Measurements from ENCODE around the gene SH2D6.

SH2D6 gene

DNA sequence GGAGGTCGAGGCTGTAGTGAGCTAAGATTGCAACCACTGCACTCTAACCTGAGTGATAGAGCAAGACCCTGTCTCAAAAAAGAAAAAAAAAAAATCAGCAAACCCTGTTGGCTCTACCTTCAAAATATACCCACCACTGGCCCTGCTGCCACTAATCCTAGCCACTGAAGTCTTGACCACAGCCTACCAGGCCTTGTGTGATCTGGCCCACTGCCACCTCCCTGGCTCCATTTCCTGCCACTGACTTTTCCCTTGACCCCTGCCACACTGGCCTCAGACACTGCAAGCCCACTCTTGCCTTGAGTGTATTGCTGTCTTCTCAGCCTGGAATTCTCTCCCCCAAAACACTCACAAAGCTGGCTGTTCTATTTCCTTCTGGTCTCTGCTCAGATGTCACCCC, 33.7 kb downstream of the SH2D6 start:
- H4K8ac ChIP-seq (ENCODE audit: low read depth, low read length), result no peak overlapping the region

DNA sequence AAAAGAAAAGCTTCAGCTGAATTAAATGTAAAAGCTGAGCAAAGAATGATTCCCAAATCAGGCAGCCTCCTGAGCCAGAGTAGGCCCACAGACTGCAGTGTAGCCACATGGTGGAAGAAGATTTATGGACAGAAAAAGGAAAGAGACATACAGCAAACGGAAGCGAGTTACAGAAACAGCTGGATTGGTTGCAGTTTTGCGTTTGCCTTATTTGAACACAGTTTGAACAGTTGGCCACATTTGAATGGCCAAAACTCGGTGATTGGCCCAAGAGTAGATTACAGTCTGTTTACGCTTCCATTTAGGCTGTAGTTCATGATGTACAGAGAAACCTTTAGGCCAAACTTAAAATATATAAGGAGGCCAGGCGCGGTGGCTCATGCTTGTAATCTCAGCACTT, 35.1 kb downstream of the SH2D6 start:
- Histone ChIP-seq H3K79me2 (ENCODE audit: control insufficient read depth, insufficient read depth, low read length, poor library complexity) (no peaks in the 10 kb centered on the region), H2BK120ac (ENCODE audit: insufficient read depth, low read length, poor library complexity) (no peak overlapping the region), H3K4me2 (ENCODE audit: low read length) (no peak overlapping the region), H3K9me3 (ENCODE audit: insufficient read depth, low read depth, low read length) (no peaks in the 10 kb centered on the region), H3K79me1 (ENCODE audit: low read length) (no peaks in the 10 kb centered on the region), H3K27ac (ENCODE audit: low read depth, low read length) (no peak overlapping the region), H3K4ac (ENCODE audit: low read depth, low read length) (no peak overlapping the region), H4K91ac (ENCODE audit: low read depth, low read length) (no peak overlapping the region), H2BK5ac (ENCODE audit: low read depth, low read length, poor library complexity) (no peak overlapping the region), H2AK5ac (ENCODE audit: low read length) (no peak overlapping the region), H3K14ac (ENCODE audit: low read length) (no peak overlapping the region), H4K12ac (ENCODE audit: low read depth, low read length) (no peak overlapping the region), H2AFZ (ENCODE audit: insufficient read depth, low read length, poor library complexity) (no peak overlapping the region), H3K18ac (ENCODE audit: low read length) (no peak overlapping the region), H3K27me3 (ENCODE audit: insufficient read depth, low read length) (no peaks in the 10 kb centered on the region), H3K9ac (ENCODE audit: low read length) (no peak overlapping the region), H4K8ac (ENCODE audit: low read depth, low read length) (no peak overlapping the region), H3K4me3 (ENCODE audit: low read depth, low read length) (no peak overlapping the region), H3K36me3 (ENCODE audit: control insufficient read depth in 1 of 2, insufficient read depth in 2 of 2, low read length in 2 of 2) (no peaks in the 10 kb centered on the region), H2BK12ac (ENCODE audit: low read length) (no peak overlapping the region), H3K4me1 (ENCODE audit: control insufficient read depth in 1 of 2, insufficient read depth in 2 of 2, low read length in 2 of 2) (no peaks in the 10 kb centered on the region), H3K23ac (ENCODE audit: low read length) (no peak overlapping the region)
- DNase-seq, result no peak
- no CpG with 5 or more reads among the region's 7 CpGs for WGBS (ENCODE audit: extremely low coverage, insufficient coverage, insufficient read length)

More for the DNA sequence above, 33.7 kb downstream of the SH2D6 start:
- H4K91ac ChIP-seq (ENCODE audit: low read depth, low read length), result no peak overlapping the region
- H3K9ac ChIP-seq (ENCODE audit: low read length), result no peak overlapping the region
- no peak overlapping the region for H3K4me2 ChIP-seq (ENCODE audit: low read length)
- no CpG with 5 or more reads among the region's 1 CpG for WGBS (ENCODE audit: extremely low coverage, insufficient coverage, insufficient read length)
- no peaks in the 10 kb centered on the region for H3K79me2 ChIP-seq (ENCODE audit: control insufficient read depth, insufficient read depth, low read length, poor library complexity)
- no peaks in the 10 kb centered on the region for H3K36me3 ChIP-seq (ENCODE audit: control insufficient read depth in 1 of 2, insufficient read depth in 2 of 2, low read length in 2 of 2)
- H2BK5ac ChIP-seq (ENCODE audit: low read depth, low read length, poor library complexity), result no peak overlapping the region
- no peak overlapping the region for H2BK120ac ChIP-seq (ENCODE audit: insufficient read depth, low read length, poor library complexity)
- no peak for DNase-seq
- no peak overlapping the region for H3K14ac ChIP-seq (ENCODE audit: low read length)
- no peak overlapping the region for H3K27ac ChIP-seq (ENCODE audit: low read depth, low read length)
- H2AFZ ChIP-seq (ENCODE audit: insufficient read depth, low read length, poor library complexity), result no peak overlapping the region
- no peak overlapping the region for H3K4me3 ChIP-seq (ENCODE audit: low read depth, low read length)
- H3K4ac ChIP-seq (ENCODE audit: low read depth, low read length), result no peak overlapping the region
- no peak overlapping the region for H2BK12ac ChIP-seq (ENCODE audit: low read length)
- H3K9me3 ChIP-seq (ENCODE audit: insufficient read depth, low read depth, low read length), result no peaks in the 10 kb centered on the region
- no peak overlapping the region for H2AK5ac ChIP-seq (ENCODE audit: low read length)
- H3K27me3 ChIP-seq (ENCODE audit: insufficient read depth, low read length), result no peaks in the 10 kb centered on the region
- no peaks in the 10 kb centered on the region for H3K4me1 ChIP-seq (ENCODE audit: control insufficient read depth in 1 of 2, insufficient read depth in 2 of 2, low read length in 2 of 2)
- no peak overlapping the region for H3K23ac ChIP-seq (ENCODE audit: low read length)
- no peak overlapping the region for H3K18ac ChIP-seq (ENCODE audit: low read length)
- H4K12ac ChIP-seq (ENCODE audit: low read depth, low read length), result no peak overlapping the region
- H3K79me1 ChIP-seq (ENCODE audit: low read length), result no peaks in the 10 kb centered on the region

- Histone ChIP-seq H4K8ac (ENCODE audit: low read depth, low read length) (no peak overlapping the region), H3K79me1 (ENCODE audit: low read length) (no peaks in the 10 kb centered on the region), H3K36me3 (ENCODE audit: control insufficient read depth in 1 of 2, insufficient read depth in 2 of 2, low read length in 2 of 2) (no peaks in the 10 kb centered on the region), H3K4me2 (ENCODE audit: low read length) (no peak overlapping the region), H3K4me3 (ENCODE audit: low read depth, low read length) (no peak overlapping the region), H3K27ac (ENCODE audit: low read depth, low read length) (no peak overlapping the region), H4K12ac (ENCODE audit: low read depth, low read length) (no peak overlapping the region), H3K9ac (ENCODE audit: low read length) (no peak overlapping the region), H3K18ac (ENCODE audit: low read length) (no peak overlapping the region), H3K4ac (ENCODE audit: low read depth, low read length) (no peak overlapping the region), H3K27me3 (ENCODE audit: insufficient read depth, low read length) (no peaks in the 10 kb centered on the region), H3K79me2 (ENCODE audit: control insufficient read depth, insufficient read depth, low read length, poor library complexity) (peaks cover 2% of the 10 kb centered on the region), H3K14ac (ENCODE audit: low read length) (no peak overlapping the region), H4K91ac (ENCODE audit: low read depth, low read length) (no peak overlapping the region), H2BK12ac (ENCODE audit: low read length) (no peak overlapping the region), H3K4me1 (ENCODE audit: control insufficient read depth in 1 of 2, insufficient read depth in 2 of 2, low read length in 2 of 2) (no peaks in the 10 kb centered on the region), H3K9me3 (ENCODE audit: insufficient read depth, low read depth, low read length) (no peaks in the 10 kb centered on the region), H2BK5ac (ENCODE audit: low read depth, low read length, poor library complexity) (no peak overlapping the region), H2AFZ (ENCODE audit: insufficient read depth, low read length, poor library complexity) (no peak overlapping the region), H2AK5ac (ENCODE audit: low read length) (no peak overlapping the region), H2BK120ac (ENCODE audit: insufficient read depth, low read length, poor library complexity) (no peak overlapping the region), H3K23ac (ENCODE audit: low read length) (no peak overlapping the region)
- no peak for DNase-seq
- WGBS (ENCODE audit: extremely low coverage, insufficient coverage, insufficient read length), result no CpG with 5 or more reads among the region's 1 CpG
These were observed 37.1 kb downstream of the SH2D6 start for GRCh38 chr2:85455552-85456090.

DNA sequence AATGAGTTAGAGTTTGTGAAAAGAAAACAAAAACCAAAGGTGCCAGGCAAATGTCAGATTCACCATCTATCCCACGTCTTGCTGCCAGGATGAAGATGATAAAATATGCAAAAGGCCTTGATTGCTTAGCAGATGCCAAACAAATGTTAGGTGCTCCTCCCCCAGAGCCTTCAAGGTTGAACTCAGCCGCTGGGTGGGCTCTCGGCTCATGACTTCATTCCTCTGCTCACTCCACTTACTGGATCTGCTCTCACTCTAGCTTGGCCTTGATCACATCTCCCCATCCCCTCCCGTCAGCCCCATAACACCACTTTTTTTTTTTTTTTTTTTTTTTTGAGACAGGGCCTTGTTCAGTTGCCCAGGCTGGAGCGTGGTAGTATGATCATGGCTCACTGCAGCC, 38.5 kb downstream of the SH2D6 start:
- no peak overlapping the region for H2AK5ac ChIP-seq (ENCODE audit: low read length)
- WGBS (ENCODE audit: extremely low coverage, insufficient coverage, insufficient read length), result no CpG with 5 or more reads among the region's 5 CpGs
- H2BK120ac ChIP-seq (ENCODE audit: insufficient read depth, low read length, poor library complexity), result no peak overlapping the region
- no peaks in the 10 kb centered on the region for H3K9me3 ChIP-seq (ENCODE audit: insufficient read depth, low read depth, low read length)
- H4K8ac ChIP-seq (ENCODE audit: low read depth, low read length), result no peak overlapping the region
- no peak overlapping the region for H3K14ac ChIP-seq (ENCODE audit: low read length)
- peaks cover 2% of the 10 kb centered on the region for H3K79me2 ChIP-seq (ENCODE audit: control insufficient read depth, insufficient read depth, low read length, poor library complexity)
- H3K4me2 ChIP-seq (ENCODE audit: low read length), result no peak overlapping the region
- H3K27me3 ChIP-seq (ENCODE audit: insufficient read depth, low read length), result no peaks in the 10 kb centered on the region
- no peak overlapping the region for H2BK12ac ChIP-seq (ENCODE audit: low read length)
- H3K27ac ChIP-seq (ENCODE audit: low read depth, low read length), result no peak overlapping the region
- no peak overlapping the region for H3K4me3 ChIP-seq (ENCODE audit: low read depth, low read length)
- H4K91ac ChIP-seq (ENCODE audit: low read depth, low read length), result no peak overlapping the region
- no peak overlapping the region for H3K9ac ChIP-seq (ENCODE audit: low read length)
- no peak overlapping the region for H2BK5ac ChIP-seq (ENCODE audit: low read depth, low read length, poor library complexity)
- H4K12ac ChIP-seq (ENCODE audit: low read depth, low read length), result no peak overlapping the region
- H3K36me3 ChIP-seq (ENCODE audit: control insufficient read depth in 1 of 2, insufficient read depth in 2 of 2, low read length in 2 of 2), result no peaks in the 10 kb centered on the region
- no peak overlapping the region for H2AFZ ChIP-seq (ENCODE audit: insufficient read depth, low read length, poor library complexity)
- H3K23ac ChIP-seq (ENCODE audit: low read length), result no peak overlapping the region
- H3K4me1 ChIP-seq (ENCODE audit: control insufficient read depth in 1 of 2, insufficient read depth in 2 of 2, low read length in 2 of 2), result no peaks in the 10 kb centered on the region
- no peak overlapping the region for H3K18ac ChIP-seq (ENCODE audit: low read length)
- no peak overlapping the region for H3K4ac ChIP-seq (ENCODE audit: low read depth, low read length)
- no peaks in the 10 kb centered on the region for H3K79me1 ChIP-seq (ENCODE audit: low read length)
- no peak for DNase-seq
